Hepatocyte (in vitro differentiated cells): ENCODE data around the gene ABCC3.

ENCODE experiments used
- CTCF ChIP-seq: fragments of 200-600 bp; sonication (generic); IDR thresholded peaks from 2 replicates; pipeline ENCODE4 v1.5.1; 2016; ENCODE audit warnings: antibody characterized with exemption, mild to moderate bottlenecking; ENCODE audit not compliant: poor library complexity
- EZH2 ChIP-seq: fragments of 200-600 bp; sonication (generic); IDR thresholded peaks from 2 replicates; pipeline ENCODE4 v1.6.1; 2016; ENCODE audit warnings: antibody characterized with exemption, mild to moderate bottlenecking, borderline replicate concordance
- EZH2phosphoT487 ChIP-seq: fragments of 200-600 bp; sonication (generic); IDR thresholded peaks from one replicate; pipeline ENCODE4 v1.6.1; 2018; ENCODE audit warnings: antibody characterized with exemption, mild to moderate bottlenecking, low read depth, moderate library complexity; ENCODE audit not compliant: unreplicated experiment, severe bottlenecking

GRCh38 chr17:50690887-50691549 lies 56.3 kb downstream of the ABCC3 start:
- TF ChIP-seq CTCF, result no peak
- no peak for TF ChIP-seq EZH2
- no peak for TF ChIP-seq EZH2phosphoT487
